ENCODE results near the gene CD36. TPM values are rescaled to one million over a fixed set of nuclear protein-coding genes. Genes with fewer than 3 reads are reported as not detected.

Gene CD36
- total RNA-seq: 0.43 TPM in 1 of 2 replicates, not detected in the other

GRCh38 chr7:80637911-80638765, at the start of gene CD36:
TSS of gene CD36 (plus strand) at chr7:80638642. CDS start at chr7:80646741, 8,099 bp downstream.

Small RNA genes within 50 kb of the gene (small RNA-seq; reads per million reads assigned to genes)
- not detected for gene AC073850.1

Other genes with a start within 250 kb of the CD36 start
- not detected in 2 replicates for gene GNAT3, start 126.6 kb upstream of the CD36 start, total RNA-seq

Measured in articular chondrocyte of knee joint (primary cell).